Measurements from ENCODE around the gene KCNIP2. TPM values are rescaled to one million over a fixed set of nuclear protein-coding genes. Genes with fewer than 3 reads are reported as not detected.
A peak's percentile ranks its signal among the peaks of the same experiment; 100 is the strongest.

The KCNIP2 gene
- total and polyA plus RNA-seq, 5 donors from 2014 or later: 0.08 to 1.6 TPM; not detected in 3

GRCh38 chr10:101848408-101848807 lies 4.8 kb upstream of the KCNIP2 start:
- H3K9me3 Mint-ChIP-seq: no peaks in the 10 kb centered on the region
- H3K4me1 Mint-ChIP-seq: peaks cover 0 to 13% (median 7%) of the 10 kb centered on the region in 4 donors
- H3K4me3 ChIP-seq (ENCODE audit: low read depth, low read length): no peak overlapping the region
- no peak overlapping the region for H3K27ac Mint-ChIP-seq
- DNase-seq (no peak), ATAC-seq (ENCODE audit: low read depth in 2 of 2) (no peak)
- H3K27me3 ChIP-seq (ENCODE audit: control insufficient read depth, insufficient read depth, low read length): no peaks in the 10 kb centered on the region
- H3K9me3 ChIP-seq (ENCODE audit: control insufficient read depth in 2 of 2, low read length in 2 of 2): no peaks in the 10 kb centered on the region
- peaks cover 55% of the 10 kb centered on the region for H3K36me3 Mint-ChIP-seq
- no peak overlapping the region for H3K4me3 Mint-ChIP-seq
- no peak overlapping the region for H3K27ac ChIP-seq (ENCODE audit: insufficient read depth, low read length, poor library complexity, severe bottlenecking)
- peaks cover 20% of the 10 kb centered on the region for H3K36me3 ChIP-seq (ENCODE audit: control insufficient read depth, insufficient read depth, low read length)
- H3K27me3 Mint-ChIP-seq: no peaks in the 10 kb centered on the region
- peaks cover 11% of the 10 kb centered on the region for H3K4me1 ChIP-seq (ENCODE audit: control insufficient read depth, insufficient read depth, low read length, poor library complexity, severe bottlenecking)

GRCh38 chr10:101845893-101846292 lies 2.3 kb upstream of the KCNIP2 start:
- ATAC-seq (ENCODE audit: low read depth in 2 of 2): no peak
- Mint-ChIP-seq H3K4me3 (no peak overlapping the region), H3K36me3 (peaks cover 44% of the 10 kb centered on the region), H3K4me1 (peaks cover 4 to 32% (median 18%) of the 10 kb centered on the region in 4 donors), H3K27ac (no peak overlapping the region), H3K27me3 (no peaks in the 10 kb centered on the region), H3K9me3 (no peaks in the 10 kb centered on the region)
- Histone ChIP-seq H3K4me3 (ENCODE audit: low read depth, low read length) (no peak overlapping the region), H3K36me3 (ENCODE audit: control insufficient read depth, insufficient read depth, low read length) (peaks cover 18% of the 10 kb centered on the region), H3K27ac (ENCODE audit: insufficient read depth, low read length, poor library complexity, severe bottlenecking) (no peak overlapping the region), H3K9me3 (ENCODE audit: control insufficient read depth in 2 of 2, low read length in 2 of 2) (no peaks in the 10 kb centered on the region), H3K27me3 (ENCODE audit: control insufficient read depth, insufficient read depth, low read length) (no peaks in the 10 kb centered on the region), H3K4me1 (ENCODE audit: control insufficient read depth, insufficient read depth, low read length, poor library complexity, severe bottlenecking) (peaks cover 24% of the 10 kb centered on the region)
- DNase-seq: no peak

- ATAC-seq (ENCODE audit: low read depth in 2 of 2): no peak
- no peaks in the 10 kb centered on the region for H3K9me3 ChIP-seq (ENCODE audit: control insufficient read depth in 2 of 2, low read length in 2 of 2)
- Mint-ChIP-seq H3K36me3 (peaks cover 13% of the 10 kb centered on the region), H3K27me3 (no peaks in the 10 kb centered on the region), H3K9me3 (no peaks in the 10 kb centered on the region), H3K27ac (no peak overlapping the region), H3K4me1 (peaks cover 4 to 49% (median 26%) of the 10 kb centered on the region in 4 donors), H3K4me3 (peak overlapping the region; percentile 83 to 95 (median 90))
- H3K27ac ChIP-seq (ENCODE audit: insufficient read depth, low read length, poor library complexity, severe bottlenecking): no peak overlapping the region
- DNase-seq: no peak
- no peak overlapping the region for H3K4me3 ChIP-seq (ENCODE audit: low read depth, low read length)
- H3K27me3 ChIP-seq (ENCODE audit: control insufficient read depth, insufficient read depth, low read length): no peaks in the 10 kb centered on the region
- peaks cover 41% of the 10 kb centered on the region for H3K4me1 ChIP-seq (ENCODE audit: control insufficient read depth, insufficient read depth, low read length, poor library complexity, severe bottlenecking)
- H3K36me3 ChIP-seq (ENCODE audit: control insufficient read depth, insufficient read depth, low read length): peaks cover 3% of the 10 kb centered on the region
These were observed 1.8 kb downstream of the KCNIP2 start for GRCh38 chr10:101841826-101842225.

- Mint-ChIP-seq H3K27me3 (no peaks in the 10 kb centered on the region), H3K4me1 (peaks cover 4 to 52% (median 28%) of the 10 kb centered on the region in 4 donors), H3K4me3 (peak overlapping the region; percentile 83 to 95 (median 90)), H3K27ac (peak overlapping the region in 2 of 3 donors; percentile 87 to 90), H3K36me3 (peaks cover 10% of the 10 kb centered on the region), H3K9me3 (no peaks in the 10 kb centered on the region)
- Histone ChIP-seq H3K4me1 (ENCODE audit: control insufficient read depth, insufficient read depth, low read length, poor library complexity, severe bottlenecking) (peaks cover 43% of the 10 kb centered on the region), H3K4me3 (ENCODE audit: low read depth, low read length) (peak overlapping the region; percentile 71), H3K9me3 (ENCODE audit: control insufficient read depth in 2 of 2, low read length in 2 of 2) (no peaks in the 10 kb centered on the region), H3K36me3 (ENCODE audit: control insufficient read depth, insufficient read depth, low read length) (no peaks in the 10 kb centered on the region), H3K27ac (ENCODE audit: insufficient read depth, low read length, poor library complexity, severe bottlenecking) (no peak overlapping the region), H3K27me3 (ENCODE audit: control insufficient read depth, insufficient read depth, low read length) (no peaks in the 10 kb centered on the region)
- DNase-seq (peak; percentile 66 to 78 (median 72)), ATAC-seq (ENCODE audit: low read depth in 2 of 2) (peak; percentile 52 to 69)
These were observed 2.7 kb downstream of the KCNIP2 start for GRCh38 chr10:101840741-101841453.

GRCh38 chr10:101840102-101840684 lies 3.4 kb downstream of the KCNIP2 start:
- no peaks in the 10 kb centered on the region for H3K27me3 ChIP-seq (ENCODE audit: control insufficient read depth, insufficient read depth, low read length)
- peak overlapping the region in 2 of 3 donors; percentile 9 to 87 for H3K27ac Mint-ChIP-seq
- peak in 2 of 3 donors; percentile 27 to 47 for DNase-seq
- peaks cover 49% of the 10 kb centered on the region for H3K4me1 ChIP-seq (ENCODE audit: control insufficient read depth, insufficient read depth, low read length, poor library complexity, severe bottlenecking)
- no peaks in the 10 kb centered on the region for H3K36me3 ChIP-seq (ENCODE audit: control insufficient read depth, insufficient read depth, low read length)
- no peaks in the 10 kb centered on the region for H3K27me3 Mint-ChIP-seq
- peak in 1 of 2 donors; percentile 4 for ATAC-seq (ENCODE audit: low read depth in 2 of 2)
- no peaks in the 10 kb centered on the region for H3K9me3 Mint-ChIP-seq
- no peaks in the 10 kb centered on the region for H3K9me3 ChIP-seq (ENCODE audit: control insufficient read depth in 2 of 2, low read length in 2 of 2)
- H3K4me3 ChIP-seq (ENCODE audit: low read depth, low read length): peak overlapping the region; percentile 71
- H3K4me3 Mint-ChIP-seq: peak overlapping the region; percentile 83 to 95 (median 90)
- H3K36me3 Mint-ChIP-seq: peaks cover 5% of the 10 kb centered on the region
- H3K4me1 Mint-ChIP-seq: peaks cover 4 to 57% (median 32%) of the 10 kb centered on the region in 4 donors
- H3K27ac ChIP-seq (ENCODE audit: insufficient read depth, low read length, poor library complexity, severe bottlenecking): no peak overlapping the region

- Histone ChIP-seq H3K36me3 (ENCODE audit: control insufficient read depth, insufficient read depth, low read length) (no peaks in the 10 kb centered on the region), H3K27ac (ENCODE audit: insufficient read depth, low read length, poor library complexity, severe bottlenecking) (no peak overlapping the region), H3K4me1 (ENCODE audit: control insufficient read depth, insufficient read depth, low read length, poor library complexity, severe bottlenecking) (peaks cover 55% of the 10 kb centered on the region), H3K27me3 (ENCODE audit: control insufficient read depth, insufficient read depth, low read length) (no peaks in the 10 kb centered on the region), H3K9me3 (ENCODE audit: control insufficient read depth in 2 of 2, low read length in 2 of 2) (no peaks in the 10 kb centered on the region), H3K4me3 (ENCODE audit: low read depth, low read length) (peak overlapping the region; percentile 13)
- ATAC-seq (ENCODE audit: low read depth in 2 of 2): peak; percentile 51 to 56
- Mint-ChIP-seq H3K27me3 (no peaks in the 10 kb centered on the region), H3K4me1 (peaks cover 8 to 57% (median 38%) of the 10 kb centered on the region in 4 donors), H3K4me3 (peak overlapping the region; percentile 48 to 91 (median 86)), H3K27ac (peak overlapping the region in 2 of 3 donors; percentile 87 to 91), H3K9me3 (no peaks in the 10 kb centered on the region), H3K36me3 (no peaks in the 10 kb centered on the region)
- peak; percentile 45 to 67 (median 59) for DNase-seq
These were observed 4.1 kb downstream of the KCNIP2 start for GRCh38 chr10:101839416-101840063.

- peak overlapping the region in 1 of 3 donors; percentile 87 for H3K27ac Mint-ChIP-seq
These were observed 4.6 kb downstream of the KCNIP2 start for GRCh38 chr10:101839002-101839401.

More at GRCh38 chr10:101839002-101839401, 4.6 kb downstream of the KCNIP2 start:
- no peak for ATAC-seq (ENCODE audit: low read depth in 2 of 2)
- H3K9me3 Mint-ChIP-seq: no peaks in the 10 kb centered on the region
- H3K9me3 ChIP-seq (ENCODE audit: control insufficient read depth in 2 of 2, low read length in 2 of 2): no peaks in the 10 kb centered on the region
- H3K27me3 Mint-ChIP-seq: no peaks in the 10 kb centered on the region
- H3K4me3 ChIP-seq (ENCODE audit: low read depth, low read length): no peak overlapping the region
- H3K36me3 ChIP-seq (ENCODE audit: control insufficient read depth, insufficient read depth, low read length): no peaks in the 10 kb centered on the region
- no peaks in the 10 kb centered on the region for H3K36me3 Mint-ChIP-seq
- DNase-seq: no peak
- peaks cover 8 to 57% (median 37%) of the 10 kb centered on the region in 4 donors for H3K4me1 Mint-ChIP-seq
- H3K27ac ChIP-seq (ENCODE audit: insufficient read depth, low read length, poor library complexity, severe bottlenecking): no peak overlapping the region
- H3K4me1 ChIP-seq (ENCODE audit: control insufficient read depth, insufficient read depth, low read length, poor library complexity, severe bottlenecking): peaks cover 55% of the 10 kb centered on the region
- H3K4me3 Mint-ChIP-seq: peak overlapping the region; percentile 48 to 91 (median 86)
- no peaks in the 10 kb centered on the region for H3K27me3 ChIP-seq (ENCODE audit: control insufficient read depth, insufficient read depth, low read length)
